WERI-Rb-1 (cell line): Measurements from ENCODE around the gene WDR27.

Source experiments
- DNase-seq: peaks from one replicate; pipeline ENCODE4 v3.0.0-alpha.2; 2020
- H3K27ac ChIP-seq: fragments of 250-450 bp; sonication (Bioruptor Pico); 2 replicates; pipeline ENCODE4 v1.5.1; 2020; ENCODE audit warnings: mild to moderate bottlenecking, moderate library complexity
- H3K27me3 ChIP-seq: fragments of 250-450 bp; sonication (Bioruptor Pico); 2 replicates; pipeline ENCODE4 v1.5.1; 2021; ENCODE audit warnings: mild to moderate bottlenecking, low read depth, moderate library complexity; ENCODE audit not compliant: insufficient read depth, severe bottlenecking
- H3K36me3 ChIP-seq: fragments of 250-450 bp; sonication (Bioruptor Pico); 2 replicates; pipeline ENCODE4 v1.5.1; 2020; ENCODE audit warnings: mild to moderate bottlenecking, moderate library complexity
- H3K4me3 ChIP-seq: 2 replicates; pipeline ENCODE4 v1.5.1; 2011; ENCODE audit warnings: low read depth, mild to moderate bottlenecking, control low read depth, low read length
- H3K9me3 ChIP-seq: fragments of 250-450 bp; sonication (Bioruptor Pico); 2 replicates; pipeline ENCODE4 v1.5.1; 2021; ENCODE audit warnings: mild to moderate bottlenecking, moderate library complexity; ENCODE audit not compliant: severe bottlenecking
- TF ChIP-seq, protein P1 (sequence below): IDR thresholded peaks from 2 replicates; pipeline ENCODE4 v1.5.1; 2011; ENCODE audit warnings: low read depth, mild to moderate bottlenecking, control low read depth, inconsistent platforms, low read length

Gene WDR27

GRCh38 chr6:169592558-169592957, 109.3 kb downstream of the WDR27 start:
- Histone ChIP-seq H3K27ac (no peak overlapping the region), H3K27me3 (no peaks in the 10 kb centered on the region), H3K9me3 (no peaks in the 10 kb centered on the region), H3K4me3 (no peak overlapping the region), H3K36me3 (no peaks in the 10 kb centered on the region)
- TF ChIP-seq, protein P1, sequence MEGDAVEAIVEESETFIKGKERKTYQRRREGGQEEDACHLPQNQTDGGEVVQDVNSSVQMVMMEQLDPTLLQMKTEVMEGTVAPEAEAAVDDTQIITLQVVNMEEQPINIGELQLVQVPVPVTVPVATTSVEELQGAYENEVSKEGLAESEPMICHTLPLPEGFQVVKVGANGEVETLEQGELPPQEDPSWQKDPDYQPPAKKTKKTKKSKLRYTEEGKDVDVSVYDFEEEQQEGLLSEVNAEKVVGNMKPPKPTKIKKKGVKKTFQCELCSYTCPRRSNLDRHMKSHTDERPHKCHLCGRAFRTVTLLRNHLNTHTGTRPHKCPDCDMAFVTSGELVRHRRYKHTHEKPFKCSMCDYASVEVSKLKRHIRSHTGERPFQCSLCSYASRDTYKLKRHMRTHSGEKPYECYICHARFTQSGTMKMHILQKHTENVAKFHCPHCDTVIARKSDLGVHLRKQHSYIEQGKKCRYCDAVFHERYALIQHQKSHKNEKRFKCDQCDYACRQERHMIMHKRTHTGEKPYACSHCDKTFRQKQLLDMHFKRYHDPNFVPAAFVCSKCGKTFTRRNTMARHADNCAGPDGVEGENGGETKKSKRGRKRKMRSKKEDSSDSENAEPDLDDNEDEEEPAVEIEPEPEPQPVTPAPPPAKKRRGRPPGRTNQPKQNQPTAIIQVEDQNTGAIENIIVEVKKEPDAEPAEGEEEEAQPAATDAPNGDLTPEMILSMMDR, result no peak
- no peak for DNase-seq

GRCh38 chr6:169591616-169592015, 110.2 kb downstream of the WDR27 start:
- no peak for DNase-seq
- no peaks in the 10 kb centered on the region for H3K27me3 ChIP-seq
- TF ChIP-seq, protein P1, result no peak
- no peaks in the 10 kb centered on the region for H3K36me3 ChIP-seq
- H3K9me3 ChIP-seq, result no peaks in the 10 kb centered on the region
- no peak overlapping the region for H3K4me3 ChIP-seq
- H3K27ac ChIP-seq, result no peak overlapping the region

DNA sequence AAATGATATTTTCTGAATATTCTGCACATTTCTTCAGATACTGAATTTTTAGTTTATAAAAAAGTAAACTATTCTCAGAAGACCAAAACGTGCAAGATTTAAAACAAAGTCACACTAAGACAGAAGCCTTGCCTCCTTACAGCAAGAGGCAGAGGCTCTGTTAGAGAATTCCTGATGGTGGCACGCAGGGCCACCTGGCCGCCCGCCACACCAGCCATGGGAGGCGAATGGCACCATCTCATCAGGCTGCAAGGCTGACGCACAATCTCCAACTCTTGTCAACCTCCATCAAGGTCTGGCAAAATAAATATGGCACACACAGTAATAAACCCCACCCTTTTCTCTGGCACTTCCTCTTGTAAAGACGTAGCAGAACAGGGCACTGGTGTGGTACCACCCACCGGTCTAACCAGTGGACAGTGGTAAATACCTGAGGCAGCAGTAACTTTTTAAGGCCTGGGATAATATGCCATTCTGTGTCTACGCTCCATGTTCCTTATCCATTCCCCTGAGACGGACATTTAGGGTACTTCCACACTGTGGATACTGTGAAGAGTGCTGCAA, 111.4 kb downstream of the WDR27 start:
- Histone ChIP-seq H3K9me3 (no peaks in the 10 kb centered on the region), H3K27me3 (no peaks in the 10 kb centered on the region), H3K4me3 (no peak overlapping the region), H3K27ac (no peak overlapping the region), H3K36me3 (no peaks in the 10 kb centered on the region)
- TF ChIP-seq, protein P1, result no peak
- DNase-seq, result no peak

DNA sequence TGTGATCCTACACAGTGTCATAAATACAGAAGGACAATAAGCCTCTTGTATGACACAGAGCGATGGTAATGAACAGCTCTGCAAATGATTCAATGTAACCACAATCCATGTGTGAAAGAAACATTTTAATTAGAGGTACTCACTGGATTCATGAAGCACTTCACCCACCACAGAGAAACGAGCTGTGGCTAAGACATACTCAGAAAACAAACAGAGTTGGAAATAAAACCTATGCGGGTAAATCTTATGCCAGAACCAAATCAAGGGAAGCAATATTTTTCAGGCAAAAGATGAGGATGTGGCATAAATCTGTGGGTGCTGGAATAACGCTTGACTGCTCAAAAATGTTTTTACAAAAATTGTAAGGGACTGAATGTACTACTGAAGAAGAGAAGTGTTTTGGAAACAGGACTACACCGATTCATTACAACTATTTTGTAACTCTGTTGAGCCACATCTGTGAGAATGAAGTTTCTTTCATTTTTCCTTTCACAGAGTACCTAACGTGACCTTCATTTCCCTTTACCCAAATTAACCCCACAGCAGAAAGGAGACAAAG, 112.1 kb downstream of the WDR27 start:
- Histone ChIP-seq H3K4me3 (no peak overlapping the region), H3K27me3 (no peaks in the 10 kb centered on the region), H3K36me3 (no peaks in the 10 kb centered on the region), H3K9me3 (no peaks in the 10 kb centered on the region), H3K27ac (no peak overlapping the region)
- no peak for DNase-seq
- TF ChIP-seq, protein P1, result no peak

GRCh38 chr6:169589293-169589692, 112.5 kb downstream of the WDR27 start:
- no peak for DNase-seq
- Histone ChIP-seq H3K36me3 (no peaks in the 10 kb centered on the region), H3K9me3 (no peaks in the 10 kb centered on the region), H3K27me3 (no peaks in the 10 kb centered on the region), H3K4me3 (no peak overlapping the region), H3K27ac (no peak overlapping the region)
- TF ChIP-seq, protein P1, result no peak

GRCh38 chr6:169587975-169588374, 113.9 kb downstream of the WDR27 start:
- no peak overlapping the region for H3K27ac ChIP-seq
- H3K4me3 ChIP-seq, result no peak overlapping the region
- no peaks in the 10 kb centered on the region for H3K36me3 ChIP-seq
- no peaks in the 10 kb centered on the region for H3K9me3 ChIP-seq
- TF ChIP-seq, protein P1, result no peak
- no peak for DNase-seq
- no peaks in the 10 kb centered on the region for H3K27me3 ChIP-seq
